ENCODE results near the gene NAPEPLD. TPM values are rescaled to one million over a fixed set of nuclear protein-coding genes. Genes with fewer than 3 reads are reported as not detected.
A peak's percentile ranks its signal among the peaks of the same experiment; 100 is the strongest.
"Not testable (repeated sequence)": the region's sequence is repeated elsewhere in the genome, so short reads cannot be mapped to it uniquely, and the experiment has no call there.

NAPEPLD gene
- 16.7 TPM for total RNA-seq

GRCh38 chr7:103148994-103149807 lies at the start of gene NAPEPLD:
Gene NAPEPLD (minus strand): TSS chr7:103149099. CDS start chr7:103128776, 20,323 bp downstream.
- no peak for FAIRE-seq
- DNase-seq (ENCODE audit: low spot score in 2 of 2): peak; percentile 80 to 83

GRCh38 chr7:103198079-103198478 lies 49.2 kb upstream of the NAPEPLD start:
- not testable (repeated sequence) for DNase-seq (ENCODE audit: low spot score in 2 of 2); FAIRE-seq

- FAIRE-seq; DNase-seq (ENCODE audit: low spot score in 2 of 2): not testable (repeated sequence)
Measured at GRCh38 chr7:103195364-103195763, 46.5 kb upstream of the NAPEPLD start.

GRCh38 chr7:103172415-103173146 lies 23.7 kb upstream of the NAPEPLD start:
- not testable (repeated sequence) for DNase-seq (ENCODE audit: low spot score in 2 of 2); FAIRE-seq

GRCh38 chr7:103171695-103172414 lies 23.0 kb upstream of the NAPEPLD start:
- not testable (repeated sequence) for DNase-seq (ENCODE audit: low spot score in 2 of 2); FAIRE-seq

GRCh38 chr7:103166921-103167544 lies 18.1 kb upstream of the NAPEPLD start:
- not testable (repeated sequence) for FAIRE-seq; DNase-seq (ENCODE audit: low spot score in 2 of 2)

GRCh38 chr7:103163087-103163825 lies 14.4 kb upstream of the NAPEPLD start:
- not testable (repeated sequence) for FAIRE-seq; DNase-seq (ENCODE audit: low spot score in 2 of 2)

- not testable (repeated sequence) for FAIRE-seq; DNase-seq (ENCODE audit: low spot score in 2 of 2)
Measured at GRCh38 chr7:103162641-103163040, 13.7 kb upstream of the NAPEPLD start.

GRCh38 chr7:103161998-103162616 lies 13.2 kb upstream of the NAPEPLD start:
- not testable (repeated sequence) for DNase-seq (ENCODE audit: low spot score in 2 of 2); FAIRE-seq

- not testable (repeated sequence) for DNase-seq (ENCODE audit: low spot score in 2 of 2); FAIRE-seq
Measured at GRCh38 chr7:103159072-103159471, 10.2 kb upstream of the NAPEPLD start.

GRCh38 chr7:103155331-103156024 lies 6.6 kb upstream of the NAPEPLD start:
- not testable (repeated sequence) for DNase-seq (ENCODE audit: low spot score in 2 of 2)

GRCh38 chr7:103154042-103154441 lies 5.1 kb upstream of the NAPEPLD start:
- DNase-seq (ENCODE audit: low spot score in 2 of 2): no peak
- FAIRE-seq: no peak

More at GRCh38 chr7:103155331-103156024, 6.6 kb upstream of the NAPEPLD start:
- FAIRE-seq: not testable (repeated sequence)

GRCh38 chr7:103152744-103153617 lies 4.1 kb upstream of the NAPEPLD start:
- not testable (repeated sequence) for DNase-seq (ENCODE audit: low spot score in 2 of 2); FAIRE-seq

GRCh38 chr7:103151993-103152676 lies 3.2 kb upstream of the NAPEPLD start:
- FAIRE-seq; DNase-seq (ENCODE audit: low spot score in 2 of 2): not testable (repeated sequence)

- FAIRE-seq: no peak
- DNase-seq (ENCODE audit: low spot score in 2 of 2): no peak
Measured at GRCh38 chr7:103150192-103150591, 1.3 kb upstream of the NAPEPLD start.

GRCh38 chr7:103149808-103150180 lies 895 bp upstream of the NAPEPLD start:
- no peak for FAIRE-seq

More at GRCh38 chr7:103149808-103150180, 895 bp upstream of the NAPEPLD start:
- no peak for DNase-seq (ENCODE audit: low spot score in 2 of 2)
